Measurements from ENCODE around the gene KCNE3. TPM values are rescaled to one million over a fixed set of nuclear protein-coding genes. Genes with fewer than 3 reads are reported as not detected.

The KCNE3 gene
- total RNA-seq, 1 experiment from 2014 or later: 4.9 TPM

GRCh38 chr11:74412321-74412720, 55.0 kb downstream of the KCNE3 start:
- no peak overlapping the region for H2AK5ac ChIP-seq (ENCODE audit: insufficient read length, low read length)
- no peak overlapping the region for H4K8ac ChIP-seq (replicated peaks; ENCODE audit: insufficient read length, low read depth, low read length)
- H4K5ac ChIP-seq (ENCODE audit: insufficient read length, low read depth, low read length): no peak overlapping the region
- H3T11ph ChIP-seq (ENCODE audit: low read length): no peak overlapping the region
- no peaks in the 10 kb centered on the region for H3K4me1 ChIP-seq (ENCODE audit: insufficient read depth, low read length)
- WGBS (ENCODE audit: extremely low coverage, insufficient read length, low lambda C conversion rate): no CpG with 5 or more reads among the region's 2 CpGs
- no peak overlapping the region for H3K27ac ChIP-seq (ENCODE audit: insufficient read length, low read depth, low read length)
- no peak overlapping the region for H3K56ac ChIP-seq (ENCODE audit: insufficient read length, low read depth, low read length)
- H3K4ac ChIP-seq (ENCODE audit: low read depth, low read length): no peak overlapping the region
- Mint-ChIP-seq H3K4me3 (no peak overlapping the region), H3K27ac (no peak overlapping the region), H3K9me3 (no peaks in the 10 kb centered on the region), H3K36me3 (ENCODE audit: insufficient read depth in 1 of 3, low read depth in 3 of 3) (no peaks in the 10 kb centered on the region), H3K4me1 (peaks cover 4 to 8% of the 10 kb centered on the region in 2 experiments; a peak in 2 of 4 replicates), H3K27me3 (ENCODE audit: low read depth) (no peaks in the 10 kb centered on the region)
- H3K9me3 ChIP-seq (ENCODE audit: control insufficient read depth, low read depth, low read length): no peaks in the 10 kb centered on the region
- H3K23ac ChIP-seq (ENCODE audit: insufficient read length, low read depth, low read length): no peak overlapping the region
- H3K14ac ChIP-seq (ENCODE audit: insufficient read depth, low read length): no peak overlapping the region
- no peak for DNase-seq
- no peak overlapping the region for H3K4me2 ChIP-seq (ENCODE audit: insufficient read depth, insufficient read length, low read length)
- H2BK12ac ChIP-seq (ENCODE audit: insufficient read length, low read depth, low read length): no peak overlapping the region
- H2BK120ac ChIP-seq (ENCODE audit: low read depth, low read length, poor library complexity, severe bottlenecking): no peak overlapping the region
- no peak overlapping the region for H2BK15ac ChIP-seq (ENCODE audit: low read depth, low read length)
- H2BK20ac ChIP-seq (ENCODE audit: low read depth, low read length, poor library complexity, severe bottlenecking): no peak overlapping the region
- H3K79me1 ChIP-seq (ENCODE audit: insufficient read depth, low read depth, low read length, poor library complexity, severe bottlenecking): no peaks in the 10 kb centered on the region
- no peaks in the 10 kb centered on the region for H3K79me2 ChIP-seq (ENCODE audit: insufficient read depth, low read length)
- no peaks in the 10 kb centered on the region for H3K23me2 ChIP-seq (ENCODE audit: insufficient read length, low read depth, low read length, poor library complexity, severe bottlenecking)
- no peak overlapping the region for H3K18ac ChIP-seq (ENCODE audit: insufficient read length, low read depth, low read length)
- no peak overlapping the region for H3K9ac ChIP-seq (ENCODE audit: extremely low read depth, insufficient read length, low read length)
- H2BK5ac ChIP-seq (ENCODE audit: insufficient read length, low read length): no peak overlapping the region
- no peaks in the 10 kb centered on the region for H3K27me3 ChIP-seq (ENCODE audit: insufficient read depth, low read length)
- H2AFZ ChIP-seq (ENCODE audit: low read length): no peak overlapping the region
- TF ChIP-seq CTCF (conservative IDR thresholded peaks at IDR 0.05): no peak
- H4K20me1 ChIP-seq (ENCODE audit: control insufficient read depth, insufficient read depth, insufficient read length): no peaks in the 10 kb centered on the region
- H4K91ac ChIP-seq (ENCODE audit: insufficient read length, low read depth, low read length): no peak overlapping the region

Data from H9 (cell line).